ENCODE measurements around the gene KIF3C. TPM values are rescaled to one million over a fixed set of nuclear protein-coding genes. Genes with fewer than 3 reads are reported as not detected.

Gene KIF3C
- total RNA-seq, 1 experiment from 2014 or later: 55.7 TPM

- Histone ChIP-seq H3K4me3 (ENCODE audit: low read depth in 2 of 2, low read length in 2 of 2) (no peak overlapping the region), H3K36me3 (ENCODE audit: control insufficient read depth, insufficient read depth, low read length) (no peaks in the 10 kb centered on the region), H3K27ac (ENCODE audit: low read length) (no peak overlapping the region), H3K9me3 (ENCODE audit: control insufficient read depth, insufficient read depth, low read depth, low read length) (no peaks in the 10 kb centered on the region), H3K27me3 (ENCODE audit: control insufficient read depth, insufficient read depth, low read length) (no peaks in the 10 kb centered on the region), H3K4me1 (ENCODE audit: control insufficient read depth, insufficient read depth, low read length) (no peaks in the 10 kb centered on the region)
- ATAC-seq: no peak
- TF ChIP-seq SIN3A (IDR thresholded peaks at IDR 0.05; ENCODE audit: borderline replicate concordance, insufficient read depth, low read depth, low read length) (no peak), REST (IDR thresholded peaks at IDR 0.05; ENCODE audit: insufficient read depth in 1 of 2, low read depth in 2 of 2, low read length in 1 of 2) (no peak), TCF7L2 (IDR thresholded peaks at IDR 0.05; ENCODE audit: low read depth, low read length) (no peak), POLR2AphosphoS5 (IDR thresholded peaks at IDR 0.05; ENCODE audit: low read depth, low read length) (no peak), CTCF (IDR thresholded peaks at IDR 0.05) (no peak)
- ChIA-PET CTCF (interaction anchor here (0.6 to 0.7 kb wide), 2 partner anchors 25 to 255 kb away, joined by 3 to 4 read pairs; no protein-coding TSS in a partner anchor), POLR2A (interaction anchor here (0.6 kb wide), 1 partner anchor 13 kb away, joined by 4 read pairs; no protein-coding TSS in a partner anchor)
- intact Hi-C loops (cut with micrococcal nuclease; ENCODE audit: unreplicated experiment): no loop called here
- DNase-seq (ENCODE audit: low read depth, low spot score): no peak
- no TSS peak for BruUV-seq (replicated peaks)
- in situ Hi-C loops (cut with HindIII; ENCODE audit: low pct_unique_long_range_greater_than_20kb, low sequenced_read_pairs): no loop called here
Observed at GRCh38 chr2:25895018-25895417, 87.3 kb downstream of the KIF3C start.

DNA sequence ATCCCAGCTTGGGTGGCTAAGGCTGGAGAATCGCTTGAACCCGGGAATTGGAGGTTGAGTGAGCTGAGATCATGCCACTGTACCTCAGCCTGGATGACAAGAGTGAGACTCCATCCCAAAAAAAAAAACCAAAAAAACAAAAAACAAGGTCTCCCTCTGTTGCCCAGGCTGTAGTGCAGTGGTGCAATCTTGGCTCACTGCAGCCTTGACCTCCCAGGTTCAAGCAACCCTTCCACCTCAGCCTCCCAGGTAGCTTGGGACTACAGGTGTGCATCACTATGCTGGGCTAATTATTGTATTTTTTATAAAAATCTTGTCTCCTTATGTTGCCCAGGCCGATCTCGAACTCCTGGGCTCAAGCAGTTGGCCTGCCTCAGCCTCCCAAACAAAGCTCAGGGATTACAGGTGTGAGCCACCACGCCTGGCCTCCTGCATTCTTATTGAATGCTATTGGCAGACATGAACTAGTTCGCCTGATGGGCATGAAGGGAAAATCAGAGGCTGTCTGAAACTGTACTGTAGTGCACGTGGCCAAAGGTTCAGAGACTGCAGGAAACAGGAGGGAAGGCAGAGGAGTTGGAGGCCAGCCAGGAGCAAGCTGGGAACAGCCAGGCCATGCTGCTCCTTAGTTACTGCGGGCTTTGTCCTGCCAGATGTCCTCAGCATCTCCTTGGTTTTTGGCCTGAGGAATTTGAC is 88.0 kb downstream of the KIF3C start:
- DNase-seq (ENCODE audit: low read depth, low spot score): no peak
- ATAC-seq: no peak
- no peaks in the 10 kb centered on the region for H3K36me3 ChIP-seq (ENCODE audit: control insufficient read depth, insufficient read depth, low read length)
- no TSS peak for BruUV-seq (replicated peaks)
- TF ChIP-seq POLR2AphosphoS5 (IDR thresholded peaks at IDR 0.05; ENCODE audit: low read depth, low read length) (no peak), CTCF (IDR thresholded peaks at IDR 0.05) (no peak)
- no peak overlapping the region for H3K4me3 ChIP-seq (ENCODE audit: low read depth in 2 of 2, low read length in 2 of 2)
- H3K9me3 ChIP-seq (ENCODE audit: control insufficient read depth, insufficient read depth, low read depth, low read length): no peaks in the 10 kb centered on the region
- intact Hi-C loops (cut with micrococcal nuclease; ENCODE audit: unreplicated experiment) (no loop called here), in situ Hi-C loops (cut with HindIII; ENCODE audit: low pct_unique_long_range_greater_than_20kb, low sequenced_read_pairs) (no loop called here)
- CTCF ChIA-PET: interaction anchor here (0.6 to 0.7 kb wide), 2 partner anchors 26 to 827 kb away, joined by 3 read pairs; no protein-coding TSS in a partner anchor
- POLR2A ChIA-PET: no interaction called here
- H3K27me3 ChIP-seq (ENCODE audit: control insufficient read depth, insufficient read depth, low read length): no peaks in the 10 kb centered on the region
- no peak overlapping the region for H3K27ac ChIP-seq (ENCODE audit: low read length)
- H3K4me1 ChIP-seq (ENCODE audit: control insufficient read depth, insufficient read depth, low read length): no peaks in the 10 kb centered on the region

All from Panc1 (cell line).